HG02870 (cell line): ENCODE measurements around the gene BUD23.
A peak's percentile ranks its signal among the peaks of the same experiment; 100 is the strongest.
"Not testable (repeated sequence)": the region's sequence is repeated elsewhere in the genome, so short reads cannot be mapped to it uniquely, and the experiment has no call there.

ENCODE experiments used
- ATAC-seq: cut with Tn5 transposase; IDR thresholded peaks from one replicate; pipeline ENCODE4 v1.9.1; 2021; ENCODE audit warnings: mild to moderate bottlenecking, moderate library complexity; ENCODE audit not compliant: unreplicated experiment

The BUD23 gene

GRCh38 chr7:73717025-73717807 is 33.8 kb downstream of the BUD23 start:
- ATAC-seq, result no peak

GRCh38 chr7:73717991-73718405 is 34.6 kb downstream of the BUD23 start:
- ATAC-seq, result no peak

DNA sequence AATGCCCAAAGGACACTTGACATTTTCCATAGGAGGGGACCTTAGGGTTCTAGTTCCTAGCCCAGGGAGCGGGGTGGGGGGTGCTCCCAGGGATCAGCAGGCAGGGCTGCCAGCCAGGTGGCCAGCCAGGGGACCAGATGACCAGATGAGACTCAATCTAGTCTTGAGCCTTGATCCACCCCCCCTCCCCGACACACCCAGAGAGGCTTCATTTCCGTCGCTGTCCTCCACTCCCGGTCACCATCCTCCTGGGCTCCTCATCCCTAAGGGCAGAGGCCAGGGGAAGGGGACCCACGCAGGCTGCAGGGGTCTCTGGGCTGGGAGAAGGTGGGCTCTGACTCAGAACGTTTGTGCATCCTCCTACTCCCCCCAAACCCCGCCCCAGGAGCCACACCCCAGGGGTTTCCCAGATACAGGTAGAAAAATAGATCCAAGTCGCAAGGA is 35.1 kb downstream of the BUD23 start:
- no peak for ATAC-seq

DNA sequence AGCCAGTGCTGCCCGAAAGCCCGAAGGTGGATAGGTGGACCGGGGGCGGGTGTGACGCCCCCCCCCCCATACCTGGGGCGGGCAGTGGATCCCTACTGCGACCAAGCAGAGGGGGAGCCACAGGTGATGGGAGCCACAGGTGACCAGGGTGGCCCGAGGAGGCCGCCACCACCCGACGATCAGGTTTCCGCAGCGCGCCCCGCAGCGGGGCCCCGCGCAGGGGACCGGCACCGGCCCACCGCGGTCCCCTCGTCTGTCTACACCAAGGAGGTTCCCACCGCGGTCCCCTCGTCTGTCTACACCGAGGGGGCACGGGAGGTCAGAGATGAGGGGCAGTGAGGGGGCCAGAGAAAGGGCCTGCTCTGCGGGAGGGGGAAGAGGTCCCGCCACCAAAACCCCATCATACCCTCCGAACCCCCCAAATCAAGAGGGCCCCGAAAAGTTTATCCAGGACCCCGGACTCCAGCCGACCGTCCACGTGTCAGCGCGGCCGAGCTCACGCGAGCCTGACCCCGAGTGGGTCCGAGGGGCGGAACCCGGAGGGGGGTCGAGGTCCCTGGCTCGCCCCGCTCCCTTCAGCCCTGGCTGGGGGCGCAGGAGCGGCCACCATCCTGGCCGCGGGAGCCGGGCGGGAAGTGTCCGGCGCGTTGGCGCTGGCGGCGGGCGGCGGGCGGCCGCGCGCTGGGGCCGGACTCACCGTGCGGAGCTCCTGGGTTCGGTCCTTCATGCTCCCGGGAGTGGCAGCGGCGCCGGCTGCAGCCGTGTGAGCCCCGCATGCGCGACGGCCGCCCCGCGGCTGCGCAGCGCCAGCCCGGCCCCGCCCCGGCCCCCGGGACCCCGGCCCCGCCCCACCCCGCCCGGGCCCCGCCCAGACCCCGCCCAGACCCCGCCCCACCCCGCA is 35.8 kb downstream of the BUD23 start, which contains the start of gene STX1A:
STX1A (minus strand) TSS at position 765 of the 901 bp plus-strand sequence; CDS start at position 727, 38 bp downstream.
- peak; percentile 62 for ATAC-seq

GRCh38 chr7:73719806-73720169 is 36.4 kb downstream of the BUD23 start:
- no peak for ATAC-seq

DNA sequence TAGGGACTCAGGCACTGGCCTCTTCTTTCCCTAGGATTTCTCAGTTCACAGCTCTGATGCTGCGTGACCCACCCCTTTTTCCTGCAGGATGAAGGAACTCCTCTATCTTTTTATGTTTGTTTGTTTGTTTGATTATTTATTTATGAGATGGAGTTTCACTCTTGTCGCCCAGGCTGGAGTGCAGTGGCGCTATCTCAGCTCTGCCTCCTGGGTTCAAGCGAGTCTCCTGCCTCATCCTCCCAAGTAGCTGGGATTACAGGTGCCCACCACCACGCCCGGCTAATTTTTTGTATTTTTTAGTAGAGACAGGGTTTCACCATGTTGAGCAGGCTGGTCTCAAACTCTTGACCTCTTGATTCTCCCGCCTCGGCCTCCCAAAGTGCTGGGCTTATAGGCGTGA is 37.0 kb downstream of the BUD23 start:
- ATAC-seq, result not testable (repeated sequence)

- no peak for ATAC-seq
Measured at GRCh38 chr7:73721377-73721817, 38.0 kb downstream of the BUD23 start.

- ATAC-seq, result not testable (repeated sequence)
Measured at GRCh38 chr7:73722182-73722581, 38.8 kb downstream of the BUD23 start.

- no peak for ATAC-seq
Measured at GRCh38 chr7:73722785-73723184, 39.4 kb downstream of the BUD23 start.

DNA sequence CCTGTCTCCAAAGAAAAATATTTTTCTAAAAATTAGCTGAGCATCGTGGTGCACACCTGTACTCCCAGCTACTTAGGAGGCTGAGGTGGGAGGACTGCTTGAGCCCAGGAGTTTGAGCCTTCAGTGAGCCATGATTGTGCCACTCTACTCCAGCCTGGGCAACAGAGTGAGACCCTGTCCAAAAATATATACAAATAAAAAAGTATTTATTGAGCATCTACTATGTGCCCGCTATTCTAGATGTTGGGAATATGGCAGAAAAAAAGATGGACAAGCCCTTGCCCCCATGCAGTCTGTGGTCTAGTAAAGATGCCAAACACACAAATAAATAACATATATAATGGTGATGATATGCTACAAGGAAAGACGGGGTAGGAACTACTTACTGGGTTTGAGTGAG is 40.4 kb downstream of the BUD23 start:
- ATAC-seq, result no peak

GRCh38 chr7:73726083-73726466 is 42.7 kb downstream of the BUD23 start:
- no peak for ATAC-seq

GRCh38 chr7:73727952-73728351 is 44.6 kb downstream of the BUD23 start:
- ATAC-seq, result no peak

DNA sequence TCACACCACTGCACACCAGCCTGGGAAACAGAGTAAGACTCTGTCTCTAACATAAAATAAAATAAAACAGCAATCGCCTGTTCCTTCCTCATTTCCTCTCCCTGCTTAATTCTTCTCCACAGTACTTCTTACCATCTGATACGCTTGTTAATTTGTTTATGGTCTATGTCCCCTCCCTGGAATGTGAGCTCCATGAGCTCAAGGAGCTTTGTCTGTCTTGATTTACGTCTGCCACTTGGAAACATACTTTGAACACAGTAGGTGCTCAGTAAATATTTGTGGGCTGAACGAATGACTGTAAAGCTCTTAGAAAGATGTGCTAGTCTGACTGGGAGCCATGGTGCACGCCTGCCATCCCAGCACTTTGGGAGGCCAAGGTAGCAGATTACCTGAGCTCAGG is 45.2 kb downstream of the BUD23 start:
- no peak for ATAC-seq

DNA sequence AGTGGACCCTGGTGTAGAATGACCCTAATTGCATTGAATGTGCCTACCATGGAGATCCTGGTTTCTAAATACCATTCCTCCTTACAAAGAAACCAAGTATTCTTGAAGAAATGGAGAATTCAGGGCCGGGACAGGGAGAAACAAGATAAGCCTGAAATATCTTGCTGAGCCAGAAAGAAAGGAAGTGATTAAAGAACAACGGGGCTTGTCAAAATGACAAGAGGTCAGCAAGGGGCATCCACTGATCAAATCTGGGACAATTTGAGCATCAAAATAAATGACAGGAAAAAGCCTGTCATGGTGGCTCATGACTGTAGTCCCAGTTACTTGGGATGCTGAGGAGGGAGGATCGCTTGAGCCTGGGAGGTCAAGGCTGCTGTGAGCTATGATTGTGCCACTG is 47.1 kb downstream of the BUD23 start:
- ATAC-seq, result no peak

- ATAC-seq, result no peak
Measured at GRCh38 chr7:73732397-73732796, 49.0 kb downstream of the BUD23 start.

GRCh38 chr7:73734619-73735527 is 51.5 kb downstream of the BUD23 start:
- ATAC-seq, result peak; percentile 31

GRCh38 chr7:73735528-73735905 is 52.1 kb downstream of the BUD23 start:
- no peak for ATAC-seq

GRCh38 chr7:73736885-73737284 is 53.5 kb downstream of the BUD23 start:
- no peak for ATAC-seq

DNA sequence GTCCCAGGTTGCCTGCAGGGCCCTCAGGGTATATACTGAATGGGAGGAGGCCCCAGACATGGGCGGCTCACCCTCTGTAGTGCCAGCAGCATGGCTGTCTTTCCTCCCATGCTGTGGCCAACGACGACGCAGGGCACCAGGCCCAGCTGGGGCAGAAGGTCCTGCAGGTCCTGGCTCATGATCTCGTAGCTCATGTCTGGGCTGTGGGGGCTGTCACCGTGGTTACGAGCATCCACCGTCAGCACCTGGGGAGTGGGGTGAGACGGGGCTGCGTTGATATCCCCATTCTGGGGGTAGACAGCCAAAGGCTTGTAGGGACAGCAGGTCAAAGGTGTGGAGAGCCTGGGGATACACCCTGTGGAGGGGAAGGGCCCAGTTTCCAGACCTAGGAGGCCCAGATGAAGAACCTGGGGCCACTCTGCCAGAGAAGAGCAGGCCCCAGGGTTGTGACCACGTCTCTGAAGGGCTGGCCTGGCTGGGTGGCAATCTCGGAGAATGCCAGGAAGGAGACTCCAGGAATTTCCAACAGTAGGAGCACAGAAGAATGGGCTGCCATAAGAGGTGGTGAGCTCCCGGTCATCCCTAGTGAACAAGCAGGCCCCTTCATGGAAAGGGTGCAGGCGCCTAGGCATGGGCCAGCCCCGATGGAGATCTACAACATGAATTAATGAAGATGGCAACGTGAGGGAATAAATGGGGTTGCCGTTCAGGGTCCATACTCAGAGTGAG is 54.3 kb downstream of the BUD23 start:
- ATAC-seq, result no peak

DNA sequence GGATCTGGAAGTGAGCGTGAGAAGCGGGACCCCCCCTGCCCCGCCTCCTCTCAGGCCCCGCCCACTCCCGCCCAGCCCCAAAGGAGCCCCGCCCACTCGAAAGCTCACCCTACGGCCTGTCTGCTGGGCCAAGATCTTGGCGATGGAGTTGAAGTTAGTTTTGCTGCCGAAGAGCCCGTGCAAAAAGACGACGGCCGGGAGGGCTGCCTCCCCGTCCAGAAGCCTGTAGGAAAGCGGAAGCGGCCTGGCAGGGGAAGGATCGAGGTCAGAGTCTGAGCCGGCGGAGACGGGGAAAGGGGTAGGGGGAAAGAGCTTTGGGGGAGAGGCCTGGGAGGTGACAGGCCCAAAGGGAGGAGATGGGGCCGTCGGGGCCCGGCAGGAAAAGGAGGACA is 54.8 kb downstream of the BUD23 start:
- ATAC-seq, result peak; percentile 16
